Measurements from ENCODE around the gene MRPS24.

MRPS24 gene

DNA sequence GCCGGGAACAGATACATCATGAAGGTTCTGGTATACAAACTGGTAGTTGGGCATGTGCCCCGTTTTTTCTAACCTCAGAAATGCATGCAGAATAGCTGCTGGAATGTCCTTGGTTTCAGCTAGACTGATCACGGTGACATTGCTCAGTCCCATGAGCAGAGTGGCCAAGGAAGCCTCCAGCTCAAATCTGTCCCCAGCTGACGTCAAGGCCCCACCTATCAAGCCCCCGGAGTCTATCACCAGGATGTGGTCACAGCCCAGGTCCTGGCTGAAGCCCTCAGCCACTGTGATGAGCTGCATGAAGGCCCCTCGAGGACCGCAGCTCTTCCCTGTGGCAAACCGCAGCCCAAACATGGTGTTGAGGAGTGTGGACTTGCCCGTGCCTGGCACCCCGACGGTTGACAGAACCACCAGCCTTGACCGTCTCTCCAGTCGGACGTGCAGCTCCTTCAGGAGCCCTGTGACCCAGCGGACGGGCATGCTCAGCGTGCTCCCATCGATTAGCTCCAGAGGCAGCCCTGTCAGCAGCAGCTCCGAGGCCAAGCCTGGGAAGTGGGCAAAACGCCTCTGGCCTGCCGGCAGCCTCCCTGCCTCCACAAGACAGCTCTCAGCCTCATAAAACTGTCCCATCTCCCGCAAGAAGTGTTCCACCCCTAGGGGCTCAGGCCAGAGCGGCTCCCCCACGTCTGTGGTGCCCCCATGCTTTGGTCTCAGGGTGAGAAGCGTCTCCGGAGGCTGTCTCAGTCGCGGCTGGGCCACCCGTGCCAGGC lies 7.8 kb upstream of the MRPS24 start:
- DNase-seq = no peak

- peak; percentile 85 for DNase-seq
These were observed 6.9 kb upstream of the MRPS24 start for GRCh38 chr7:43876241-43876640.

- DNase-seq = no peak
These were observed 4.0 kb upstream of the MRPS24 start for GRCh38 chr7:43873300-43873699.

- DNase-seq = no peak
These were observed 3.2 kb upstream of the MRPS24 start for GRCh38 chr7:43872406-43873110.

DNA sequence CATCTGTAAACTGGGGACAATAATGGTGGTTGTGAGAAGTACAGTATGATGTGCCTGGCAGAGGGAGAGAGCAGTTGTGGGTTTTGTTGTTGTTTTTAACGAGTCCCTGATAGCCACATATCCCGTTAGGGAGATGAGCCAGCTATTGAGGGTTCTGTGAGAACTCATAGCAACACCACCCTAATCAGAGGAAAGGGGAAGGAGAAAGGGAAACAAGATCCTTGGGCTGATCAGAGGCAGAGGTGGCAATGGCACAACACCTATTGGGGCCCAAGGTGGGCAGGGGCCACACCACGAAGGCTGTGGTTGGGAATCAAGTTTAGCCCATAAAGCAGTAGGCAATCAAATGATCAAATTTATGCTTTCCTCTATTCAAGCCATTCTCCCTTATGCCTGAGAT lies 1.7 kb upstream of the MRPS24 start:
- no peak for DNase-seq

- DNase-seq = peak; percentile 40
These were observed 999 bp upstream of the MRPS24 start for GRCh38 chr7:43870316-43870715.

DNA sequence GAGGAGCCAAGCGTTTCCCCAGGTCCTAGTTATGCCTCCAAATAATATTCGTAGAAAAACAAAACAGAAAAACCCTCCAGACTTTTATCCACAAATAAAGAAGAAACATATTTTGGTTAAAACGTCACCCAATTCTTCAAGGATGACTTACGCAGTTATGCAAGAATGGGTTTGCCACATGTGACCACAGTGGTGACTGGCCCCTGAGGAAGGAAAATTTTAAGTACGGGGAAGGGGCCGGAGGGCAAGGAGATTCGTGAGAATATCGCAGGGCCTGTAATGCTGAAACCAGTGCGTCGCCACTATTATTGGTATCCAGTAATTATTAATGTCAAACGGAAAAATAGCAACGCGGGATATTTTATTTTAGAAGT lies 537 bp upstream of the MRPS24 start:
- DNase-seq = peak; percentile 90

- DNase-seq = no peak
These were observed 674 bp downstream of the MRPS24 start for GRCh38 chr7:43868681-43869005.

GRCh38 chr7:43868181-43868580 lies 1.1 kb downstream of the MRPS24 start:
- no peak for DNase-seq

GRCh38 chr7:43865277-43865676 lies 4.0 kb downstream of the MRPS24 start:
- DNase-seq = no peak

DNA sequence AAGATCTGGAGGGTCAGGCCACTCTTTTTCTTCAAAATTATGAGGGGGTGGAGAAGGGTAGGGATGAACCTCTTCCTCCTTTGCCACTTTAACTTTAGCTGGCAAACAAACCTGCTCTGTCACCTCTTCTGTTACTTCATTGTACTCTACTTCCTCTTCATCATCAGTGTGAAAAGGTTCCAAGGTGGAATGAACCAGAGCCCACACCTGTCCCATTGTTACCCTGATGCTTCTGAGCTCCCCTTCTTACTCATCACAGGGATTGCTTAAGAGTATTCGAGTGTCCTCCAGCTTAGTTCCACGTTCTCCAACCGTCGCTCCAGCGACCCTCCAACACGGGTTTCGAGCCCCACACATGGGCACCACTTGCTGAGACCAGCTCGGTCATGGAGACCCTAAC lies 5.2 kb downstream of the MRPS24 start:
- DNase-seq = no peak

DNA sequence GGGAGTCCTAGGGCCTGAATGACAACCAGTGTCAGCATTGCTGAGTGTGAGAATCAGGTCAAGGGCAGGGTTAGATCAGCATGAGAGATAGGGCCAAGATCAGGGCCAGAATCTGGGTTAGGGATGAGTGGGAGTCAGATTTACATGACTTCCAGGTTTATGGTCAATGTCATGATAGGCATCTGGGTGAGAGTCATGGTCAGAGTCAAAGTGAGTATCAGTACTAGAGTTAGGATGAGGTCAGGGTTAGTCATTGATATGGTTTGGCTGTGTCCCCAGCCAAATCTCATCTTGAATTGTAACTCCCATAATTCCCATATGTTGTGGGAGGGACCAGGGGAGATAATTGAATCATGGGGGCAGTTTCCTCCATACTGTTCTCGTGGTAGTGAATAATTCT lies 12.3 kb downstream of the MRPS24 start:
- no peak for DNase-seq

GRCh38 chr7:43856316-43856715 lies 13.0 kb downstream of the MRPS24 start:
- no peak for DNase-seq

DNA sequence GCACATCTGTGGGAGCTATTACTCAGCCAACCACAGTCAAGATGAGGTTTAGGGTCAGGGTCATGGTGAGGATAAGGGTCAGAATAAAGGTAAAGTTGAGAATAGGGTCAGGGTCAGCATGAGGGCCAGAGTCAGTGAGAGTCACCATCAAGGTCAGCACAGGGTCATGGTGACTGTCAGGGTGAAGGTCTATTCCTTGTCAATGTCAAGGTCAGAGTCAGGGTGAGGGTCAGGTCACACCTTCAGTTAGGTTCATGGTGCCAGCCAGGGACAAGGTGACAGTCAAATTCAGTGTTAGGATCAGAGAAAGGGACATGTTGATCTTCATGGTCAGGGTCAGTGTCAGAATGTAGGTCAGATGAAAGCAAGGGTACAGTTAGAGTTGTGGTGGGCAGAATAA lies 14.1 kb downstream of the MRPS24 start:
- no peak for DNase-seq

DNA sequence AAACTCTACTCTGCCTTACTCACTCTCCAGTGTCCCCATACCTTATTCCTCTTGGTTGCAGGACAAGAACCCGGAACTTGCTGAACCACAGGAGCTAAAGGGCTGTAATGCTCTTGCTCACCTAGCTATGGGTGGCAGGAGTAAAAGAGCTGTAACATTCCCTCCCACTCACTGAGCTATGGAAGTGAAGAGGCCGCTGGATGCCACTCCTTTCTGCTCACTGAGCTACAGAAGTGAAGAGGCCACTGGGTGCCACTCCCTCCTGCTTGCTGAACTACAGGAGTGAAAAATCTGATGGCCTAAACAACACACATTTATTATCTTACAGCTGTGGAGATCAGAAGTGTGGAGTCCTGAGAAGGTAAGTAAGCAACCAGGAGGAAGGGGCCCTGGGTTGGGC lies 17.5 kb downstream of the MRPS24 start:
- no peak for DNase-seq

- peak; percentile 85 for DNase-seq
These were observed 18.8 kb downstream of the MRPS24 start for GRCh38 chr7:43850348-43851116.

- DNase-seq = no peak
These were observed 20.3 kb downstream of the MRPS24 start for GRCh38 chr7:43849047-43849446.

DNA sequence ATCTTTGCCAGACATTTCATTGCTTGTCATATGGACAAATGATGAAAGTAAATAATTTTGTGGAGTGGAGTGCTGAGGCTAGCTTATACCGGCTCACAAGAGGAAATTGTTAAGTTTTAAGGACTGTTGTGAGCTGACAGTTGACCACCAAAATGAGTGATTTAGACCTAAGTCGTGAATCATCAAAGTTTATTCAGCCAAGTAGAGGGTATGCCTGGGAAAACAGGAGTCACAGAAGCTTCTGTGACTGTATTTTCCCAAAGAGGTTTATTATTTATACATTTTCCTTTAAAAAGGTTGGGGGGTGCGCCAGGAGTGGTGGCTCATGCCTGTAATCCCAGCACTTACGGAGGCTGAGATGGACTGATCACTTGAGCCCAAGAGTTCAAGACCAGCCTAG lies 21.8 kb downstream of the MRPS24 start:
- no peak for DNase-seq

DNA sequence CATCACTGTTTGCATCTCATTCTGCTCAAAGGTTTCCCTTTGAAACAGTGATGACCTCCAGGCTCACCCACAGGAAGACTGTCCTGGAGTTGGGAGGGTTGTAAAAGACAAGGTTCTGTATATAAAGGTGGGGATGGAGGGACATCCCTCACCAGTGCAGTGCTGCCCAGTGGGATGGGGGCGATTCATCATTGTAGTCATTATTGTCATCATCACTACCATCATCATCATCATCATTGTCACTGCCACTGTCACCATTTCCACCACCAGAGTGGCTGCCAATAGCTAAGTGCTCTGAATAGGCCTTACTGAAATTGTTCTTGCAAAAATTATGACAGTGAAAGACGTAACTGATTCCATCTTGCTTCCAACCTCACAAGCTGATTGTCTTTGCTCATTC lies 24.7 kb downstream of the MRPS24 start:
- no peak for DNase-seq

DNA sequence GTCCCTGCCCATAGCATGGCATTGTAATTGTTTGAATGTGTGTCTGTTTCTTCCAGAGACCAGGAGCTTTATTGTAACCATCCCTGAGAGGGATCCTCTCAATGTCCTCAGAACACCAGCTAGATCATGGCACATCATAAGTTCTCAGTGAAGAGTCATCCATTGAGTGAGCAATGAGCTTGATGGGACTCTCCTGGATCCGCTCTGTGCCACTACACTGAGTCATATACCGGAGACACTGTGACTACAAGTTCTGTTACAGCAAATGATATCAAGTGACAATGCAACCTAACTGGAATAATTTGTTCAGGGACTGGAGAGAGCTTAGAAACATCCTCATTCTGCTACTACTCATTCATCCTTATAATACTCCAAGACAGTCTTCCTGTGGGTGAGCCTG lies 25.1 kb downstream of the MRPS24 start:
- DNase-seq = no peak

DNA sequence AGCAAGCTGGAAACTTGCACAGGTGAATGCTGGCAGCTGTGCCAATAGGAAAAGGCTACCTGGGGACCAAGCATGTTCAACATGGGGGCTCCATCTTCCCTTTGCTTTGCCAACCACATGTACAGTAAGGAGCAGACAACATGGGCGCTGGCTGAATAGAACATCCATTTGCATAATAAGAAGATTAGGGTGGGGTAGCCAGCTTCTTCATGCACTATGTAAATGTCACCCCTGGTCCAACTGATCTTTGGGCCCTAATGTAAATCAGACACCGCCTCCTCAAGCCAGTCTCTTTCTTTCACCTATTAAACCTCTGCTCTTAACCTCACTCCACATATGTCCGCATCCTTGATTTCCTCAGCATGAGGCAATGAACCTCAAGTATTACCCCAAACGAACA lies 26.0 kb downstream of the MRPS24 start:
- no peak for DNase-seq

- DNase-seq = no peak
These were observed 31.1 kb downstream of the MRPS24 start for GRCh38 chr7:43838201-43838658.

- DNase-seq = peak; percentile 78
These were observed 34.7 kb downstream of the MRPS24 start for GRCh38 chr7:43834463-43835251.

Measured in MV-4-11 (cell line).